HG03103 (cell line): Measurements from ENCODE around the gene NAV2.

Experiments used
- ATAC-seq: cut with Tn5 transposase; IDR thresholded peaks from one replicate; pipeline ENCODE4 v1.9.1; 2021; ENCODE audit warnings: low read depth; ENCODE audit not compliant: unreplicated experiment

NAV2 gene

DNA sequence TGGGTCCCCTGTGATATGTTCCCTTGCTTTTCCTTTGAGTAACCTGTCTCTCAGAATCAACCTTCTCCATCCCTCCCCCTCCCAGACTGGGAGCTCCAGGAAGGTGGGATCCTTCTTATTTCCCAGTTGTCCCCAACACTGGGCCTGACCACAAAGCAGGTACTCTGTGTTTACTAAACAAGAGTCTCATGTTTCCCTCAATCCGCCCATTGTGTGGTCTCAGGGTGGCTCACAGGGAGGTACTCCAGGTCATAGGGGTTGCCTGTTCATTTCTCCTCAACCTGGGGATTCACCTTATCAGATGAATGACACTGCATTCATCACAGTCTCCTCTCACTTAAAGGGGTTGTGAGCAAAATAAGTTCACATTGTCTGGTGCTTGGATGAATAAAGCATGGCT, 26.4 kb upstream of the NAV2 start:
- no peak for ATAC-seq

DNA sequence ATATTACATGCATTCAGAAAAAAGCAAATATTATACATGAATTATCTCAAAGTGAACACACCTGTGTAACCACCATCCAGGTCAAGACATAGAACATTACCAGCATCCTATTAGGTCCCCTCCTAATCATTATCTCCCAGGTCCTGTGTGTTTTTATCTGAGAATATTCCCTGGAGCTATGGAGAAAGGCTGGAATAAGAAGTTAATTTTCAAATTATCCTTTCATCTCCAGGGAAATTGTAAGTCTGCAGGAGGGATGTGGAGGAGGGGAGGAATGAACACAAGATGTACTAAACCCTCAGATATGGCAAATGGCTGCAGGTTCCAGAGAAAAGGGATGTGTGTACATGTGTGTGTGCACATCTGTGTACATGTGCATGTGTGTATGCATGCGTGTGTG, 25.2 kb upstream of the NAV2 start:
- no peak for ATAC-seq

DNA sequence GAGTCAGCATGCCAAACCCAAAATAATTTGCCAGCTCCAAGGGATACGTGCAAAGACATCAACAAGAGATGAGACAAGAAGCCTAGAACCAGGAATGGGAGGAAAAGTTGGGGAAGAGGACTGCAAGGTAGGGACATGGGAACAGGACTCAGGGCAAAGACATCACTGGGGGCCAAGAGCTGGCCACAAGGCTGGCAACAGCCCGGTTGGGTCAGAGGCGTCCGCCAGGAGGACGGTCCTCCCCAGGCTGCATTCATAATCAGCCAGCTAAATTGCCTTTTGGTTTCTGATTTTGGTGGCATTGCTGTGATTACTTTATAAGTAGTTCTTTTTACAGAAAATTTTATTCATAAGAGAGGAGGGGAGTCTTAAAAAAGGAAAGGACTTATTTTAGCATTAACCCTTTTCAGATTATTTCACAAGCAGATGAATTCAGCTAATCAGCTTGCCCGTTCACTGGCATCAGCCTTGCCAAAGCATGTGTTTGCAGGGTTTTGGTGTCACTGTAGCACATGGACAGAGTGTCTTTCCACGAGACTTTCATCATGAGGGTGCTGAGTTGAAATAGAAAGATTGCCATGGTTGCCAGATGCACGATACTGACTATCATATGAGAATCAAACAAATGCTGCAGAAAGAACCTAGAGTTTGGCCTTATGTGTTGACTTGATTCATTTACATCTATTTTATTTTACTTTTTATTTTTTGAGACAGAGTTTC, 23.2 kb upstream of the NAV2 start:
- no peak for ATAC-seq

DNA sequence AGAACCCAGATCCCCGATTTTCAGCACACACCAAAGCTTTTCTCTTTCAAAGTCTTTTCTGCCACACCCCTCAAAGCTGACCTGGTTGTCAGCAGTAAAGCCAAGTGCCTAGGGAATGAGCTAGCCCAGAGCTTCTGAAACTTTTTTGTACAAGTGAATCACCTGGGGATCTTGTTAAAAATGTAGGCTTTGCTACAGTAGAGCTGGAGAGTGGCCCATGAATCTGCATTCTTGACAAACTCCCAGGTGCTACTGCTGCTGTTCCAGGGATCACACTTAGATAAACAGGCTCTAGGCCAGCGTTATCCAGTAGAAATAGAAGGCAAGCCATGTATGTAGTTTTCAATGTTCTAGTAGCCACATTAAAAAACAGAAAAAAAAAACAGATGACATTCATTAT, 21.8 kb upstream of the NAV2 start:
- no peak for ATAC-seq

DNA sequence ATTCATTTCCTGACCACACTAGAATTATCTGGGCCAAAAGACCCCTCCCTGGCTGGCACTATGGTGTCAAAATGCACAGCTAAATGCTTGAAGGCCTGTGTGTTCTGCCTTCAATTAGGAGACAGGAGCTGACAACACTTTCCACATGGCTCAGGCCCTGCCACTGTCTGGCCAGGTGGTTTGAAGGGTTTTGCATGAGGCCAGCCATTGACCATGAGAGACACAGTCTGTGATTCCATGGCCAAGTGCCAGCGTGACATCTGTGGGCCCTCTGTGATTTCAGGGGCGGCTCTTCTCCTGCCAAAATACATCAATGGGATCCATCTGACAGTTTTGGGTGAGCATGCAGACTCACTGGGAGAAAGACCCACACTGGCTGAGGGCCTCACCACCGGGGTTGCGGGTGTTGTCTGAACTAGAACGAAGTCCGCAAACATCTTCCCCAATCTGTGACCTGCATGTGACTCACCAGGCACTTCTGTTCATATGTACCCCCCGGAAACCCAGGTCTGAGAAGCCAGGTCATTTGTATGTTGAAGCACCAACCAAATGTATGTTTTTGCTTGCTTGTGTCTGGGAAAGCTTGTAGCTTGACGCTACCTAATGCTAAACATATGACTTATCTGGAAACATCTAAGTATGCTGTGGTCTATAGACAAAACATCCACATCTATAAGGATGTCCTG, 20.7 kb upstream of the NAV2 start:
- ATAC-seq: no peak

DNA sequence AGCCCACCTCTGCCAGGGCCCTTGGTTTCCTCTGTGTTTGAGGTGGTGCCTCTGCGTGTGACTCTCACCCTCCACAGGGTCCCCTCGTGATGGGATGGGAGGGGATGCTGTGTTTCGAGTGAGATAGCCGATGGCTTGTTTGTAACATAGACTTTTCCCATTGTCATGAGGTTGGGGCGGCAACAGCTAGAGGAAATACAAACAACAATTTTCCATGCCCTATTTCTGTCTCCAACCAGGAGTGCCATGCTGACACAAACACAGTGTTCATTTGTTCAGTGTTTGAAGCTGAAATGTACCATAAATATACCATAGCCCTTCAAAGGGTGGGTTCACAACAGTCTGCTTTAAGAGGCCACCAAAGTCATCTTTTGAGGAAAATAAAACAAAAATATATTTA, 19.5 kb upstream of the NAV2 start:
- ATAC-seq: no peak

DNA sequence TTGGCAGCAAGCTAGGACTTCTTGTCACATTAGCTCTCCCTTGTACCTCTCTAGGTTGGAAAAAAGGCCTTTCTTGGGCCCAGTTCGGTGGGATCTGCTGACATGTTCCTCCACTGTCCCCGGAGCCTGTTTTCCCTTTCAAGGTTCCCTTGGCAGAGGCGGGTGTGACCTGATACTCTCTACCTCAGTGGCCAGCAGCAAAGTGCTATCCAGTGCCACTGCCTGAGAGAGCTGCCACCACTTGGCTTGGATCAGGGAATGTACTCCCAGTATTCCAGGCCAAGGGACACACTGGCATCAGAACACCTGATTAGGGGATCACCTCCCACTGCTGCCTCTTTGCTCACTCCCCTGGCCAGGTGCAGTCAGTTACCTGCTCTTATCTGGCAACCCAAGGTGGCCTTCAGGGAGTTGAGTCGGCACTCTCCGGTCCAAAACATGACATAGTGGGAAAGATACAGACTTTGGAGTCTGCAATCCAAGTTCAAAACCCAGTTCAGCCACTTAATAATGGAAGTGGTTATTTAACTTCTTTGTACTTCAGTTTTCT, 17.8 kb upstream of the NAV2 start:
- no peak for ATAC-seq

DNA sequence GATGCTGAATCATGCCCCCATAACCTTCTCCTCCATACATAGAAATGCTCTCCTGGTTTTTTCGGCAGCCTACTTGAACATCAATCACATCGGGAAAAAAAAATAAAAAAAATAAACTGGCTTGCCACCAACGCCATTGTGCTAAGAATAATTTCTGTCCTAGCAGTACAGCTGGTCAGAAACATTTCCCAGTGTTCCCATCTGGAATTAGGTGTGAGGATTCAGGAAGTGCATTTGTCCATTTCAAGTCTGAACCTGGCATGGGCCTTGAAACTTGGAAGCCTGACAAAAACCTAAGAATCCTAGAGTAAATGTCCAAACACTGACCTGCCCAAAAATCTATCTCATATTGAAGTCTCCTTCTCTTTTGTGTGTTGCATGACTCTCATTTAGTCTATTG, 16.6 kb upstream of the NAV2 start:
- no peak for ATAC-seq

DNA sequence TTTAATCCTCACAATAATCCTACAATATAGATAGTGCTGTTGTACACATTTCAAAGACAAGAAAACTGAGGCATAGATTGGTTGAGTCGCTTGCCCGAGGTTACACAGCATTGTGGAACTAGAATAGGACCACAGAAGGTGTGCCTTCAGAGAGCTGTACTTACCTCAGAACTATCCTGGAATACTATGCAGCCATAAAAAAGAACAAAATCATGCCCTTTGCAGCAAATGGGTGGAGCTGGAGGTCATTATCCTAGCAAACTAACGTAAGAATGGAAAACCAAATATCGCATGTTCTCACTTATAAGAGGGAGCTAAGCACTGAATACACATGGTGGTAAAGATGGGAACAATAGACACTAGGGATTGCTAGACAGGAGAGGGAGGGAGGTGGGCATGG, 15.7 kb upstream of the NAV2 start:
- no peak for ATAC-seq

DNA sequence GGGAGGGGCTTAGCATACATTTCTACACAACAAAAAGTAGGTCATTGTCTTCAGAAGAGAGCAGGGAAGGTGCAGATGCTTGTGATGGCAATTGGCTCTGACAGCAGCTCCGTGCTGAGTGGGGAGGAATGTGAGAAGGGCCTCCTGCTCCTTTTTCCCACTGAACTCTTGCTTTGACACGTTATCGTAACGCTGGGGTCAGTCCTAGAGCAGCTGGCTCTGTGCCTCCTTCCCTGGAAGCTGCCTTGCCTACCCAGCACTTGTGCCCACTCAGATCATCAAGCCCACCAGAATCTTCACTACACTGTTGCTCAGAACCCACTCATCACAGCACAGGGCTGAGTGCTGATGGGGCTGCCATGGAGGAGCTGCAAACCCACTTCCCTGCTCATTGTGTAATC, 14.9 kb upstream of the NAV2 start:
- ATAC-seq: no peak

DNA sequence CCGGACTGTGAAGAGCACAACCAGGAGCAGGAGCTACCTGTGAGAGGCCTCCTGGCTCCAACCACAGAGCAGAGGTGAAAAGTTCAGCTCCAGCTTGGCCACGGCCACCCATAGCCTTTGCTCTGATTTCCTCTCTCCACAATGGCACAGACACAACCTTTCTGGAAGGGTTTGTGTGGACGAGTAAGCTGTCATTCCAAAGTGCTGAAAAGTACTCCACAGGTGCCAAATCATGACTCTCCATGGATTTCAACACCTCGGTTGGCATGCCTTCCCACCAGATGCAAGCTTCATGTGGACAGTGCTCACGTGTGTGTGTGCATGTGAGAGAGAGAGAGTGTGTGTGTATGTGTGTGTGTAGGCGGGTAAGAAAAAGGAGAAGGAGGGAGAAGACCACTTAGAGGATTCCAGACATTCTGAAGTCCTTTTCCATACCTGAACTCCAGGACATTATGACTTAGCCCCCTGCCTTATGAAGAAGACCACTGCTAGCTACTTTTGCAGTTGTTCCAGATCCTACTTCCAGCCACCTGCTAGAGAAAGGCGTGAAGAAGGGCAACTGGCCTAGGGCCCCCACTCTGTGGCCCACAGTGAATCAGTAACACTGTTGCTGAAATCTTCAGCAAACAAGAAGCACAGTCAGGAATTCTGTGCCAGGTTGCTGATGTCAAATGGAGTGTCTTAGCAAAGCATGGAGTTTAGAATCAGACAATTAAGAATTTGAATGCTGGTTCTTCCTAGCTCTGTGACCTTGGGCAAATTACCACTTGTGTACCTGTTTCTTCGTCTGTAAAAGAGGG, 13.9 kb upstream of the NAV2 start:
- ATAC-seq: no peak

DNA sequence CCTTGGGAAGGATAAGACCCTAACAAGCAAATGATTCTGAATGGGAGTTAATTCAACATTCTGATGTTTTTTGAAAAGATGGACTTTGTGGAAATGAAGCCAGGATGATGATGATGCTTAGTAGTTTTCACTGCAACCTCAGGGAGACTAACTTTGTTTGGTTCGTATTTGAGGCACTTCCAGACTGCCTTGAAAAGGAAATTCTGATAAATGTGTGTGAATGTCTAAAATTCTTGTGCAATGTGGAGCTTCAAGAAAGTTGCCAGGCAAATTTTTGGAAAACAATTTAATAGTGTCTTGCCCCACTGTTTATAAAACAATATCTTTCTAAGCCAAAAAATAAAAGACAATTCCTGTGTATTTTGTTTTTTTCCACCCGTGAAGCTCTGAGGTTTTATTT, 11.2 kb upstream of the NAV2 start:
- no peak for ATAC-seq

DNA sequence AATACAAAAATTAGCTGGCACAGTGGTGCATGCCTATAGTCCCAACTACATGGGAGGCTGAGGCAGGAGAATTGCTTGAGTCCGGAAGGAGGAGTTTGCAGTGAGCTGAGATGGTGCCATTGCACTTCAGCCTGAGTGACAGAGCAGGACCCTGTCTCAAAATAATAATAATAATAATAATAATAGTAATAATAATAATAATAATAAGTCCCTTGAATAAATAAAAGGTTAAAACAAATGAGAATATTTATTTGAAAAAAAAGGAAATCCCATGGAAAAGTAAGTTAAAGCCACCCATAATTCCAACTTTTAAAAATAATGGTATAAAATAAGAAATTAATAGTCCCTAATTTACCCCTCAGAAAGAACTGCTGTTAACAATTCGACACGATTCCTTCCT, 10.0 kb upstream of the NAV2 start:
- no peak for ATAC-seq

DNA sequence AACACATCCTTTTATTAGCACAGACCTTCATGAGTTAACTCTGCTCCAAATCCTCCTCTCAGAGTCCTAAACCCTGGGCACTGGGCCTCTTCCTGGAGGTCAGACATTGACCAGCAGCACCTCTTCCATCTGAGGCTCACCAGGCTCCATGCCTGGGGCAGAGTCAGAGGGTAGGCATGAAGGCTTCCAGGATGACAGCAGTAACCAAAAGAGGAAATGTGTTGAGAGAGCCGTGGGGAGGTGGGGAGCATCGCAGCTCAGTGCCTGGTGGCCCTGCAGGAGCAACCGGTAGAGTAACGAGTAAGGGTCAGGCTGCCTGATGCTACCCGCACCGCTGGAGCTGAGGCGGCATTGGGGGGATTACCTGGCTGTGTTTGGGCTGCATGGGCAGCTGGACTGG, 9.4 kb upstream of the NAV2 start:
- ATAC-seq: no peak

DNA sequence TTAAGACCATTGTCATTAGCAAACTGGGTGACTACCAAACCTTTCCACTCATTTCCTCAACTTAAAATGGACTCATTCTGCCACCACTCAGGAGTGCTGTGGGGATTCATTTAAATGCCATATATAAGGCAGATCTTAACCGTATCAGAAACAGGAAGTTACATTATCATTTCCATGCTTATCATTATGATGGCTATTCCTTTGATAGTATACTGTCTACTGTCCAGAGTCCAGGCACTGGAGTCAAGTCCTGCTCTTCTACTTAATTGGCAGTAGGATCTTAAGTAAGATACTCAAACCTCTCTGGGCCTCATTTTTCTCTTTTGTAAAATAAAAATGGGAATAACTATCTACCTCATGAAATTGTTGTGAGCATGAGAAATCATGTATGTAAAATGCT, 8.4 kb upstream of the NAV2 start:
- ATAC-seq: no peak

DNA sequence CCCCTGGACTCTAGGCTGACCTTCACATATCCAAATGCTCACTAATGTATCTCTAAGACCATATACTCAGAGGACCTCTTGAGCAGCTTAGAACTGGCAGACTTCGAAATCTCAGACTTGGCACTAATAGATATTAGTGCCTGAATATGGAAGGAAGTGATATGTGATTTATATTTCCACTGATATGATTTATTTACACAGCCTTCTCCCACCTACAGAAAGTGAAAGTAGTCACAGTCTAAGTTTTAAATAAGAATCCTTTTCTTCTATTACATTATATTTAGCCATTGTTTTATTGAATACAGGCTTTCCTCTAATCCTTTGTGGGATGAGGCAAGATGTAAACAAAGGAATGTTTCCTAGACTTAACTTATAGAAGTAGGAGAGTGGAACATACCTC, 6.7 kb upstream of the NAV2 start:
- no peak for ATAC-seq

DNA sequence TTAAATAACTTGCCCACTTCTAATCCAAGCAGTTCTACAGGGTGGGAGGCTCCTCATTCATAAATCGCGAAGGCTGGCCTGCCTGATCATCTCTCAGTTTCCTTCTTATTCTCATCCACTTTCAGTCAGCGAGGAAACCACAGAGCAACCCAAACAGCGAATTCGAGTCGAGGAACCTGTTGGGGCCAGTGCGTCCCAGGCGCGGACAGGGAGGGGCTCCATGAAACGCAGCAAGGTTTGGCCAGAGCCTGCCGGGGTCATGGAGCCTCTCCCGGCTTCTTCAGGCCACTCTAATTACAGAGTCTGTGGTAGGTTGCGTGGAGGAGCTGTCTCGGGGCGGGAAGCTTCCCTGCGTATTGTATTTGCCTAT, 741 bp upstream of the NAV2 start:
- no peak for ATAC-seq

DNA sequence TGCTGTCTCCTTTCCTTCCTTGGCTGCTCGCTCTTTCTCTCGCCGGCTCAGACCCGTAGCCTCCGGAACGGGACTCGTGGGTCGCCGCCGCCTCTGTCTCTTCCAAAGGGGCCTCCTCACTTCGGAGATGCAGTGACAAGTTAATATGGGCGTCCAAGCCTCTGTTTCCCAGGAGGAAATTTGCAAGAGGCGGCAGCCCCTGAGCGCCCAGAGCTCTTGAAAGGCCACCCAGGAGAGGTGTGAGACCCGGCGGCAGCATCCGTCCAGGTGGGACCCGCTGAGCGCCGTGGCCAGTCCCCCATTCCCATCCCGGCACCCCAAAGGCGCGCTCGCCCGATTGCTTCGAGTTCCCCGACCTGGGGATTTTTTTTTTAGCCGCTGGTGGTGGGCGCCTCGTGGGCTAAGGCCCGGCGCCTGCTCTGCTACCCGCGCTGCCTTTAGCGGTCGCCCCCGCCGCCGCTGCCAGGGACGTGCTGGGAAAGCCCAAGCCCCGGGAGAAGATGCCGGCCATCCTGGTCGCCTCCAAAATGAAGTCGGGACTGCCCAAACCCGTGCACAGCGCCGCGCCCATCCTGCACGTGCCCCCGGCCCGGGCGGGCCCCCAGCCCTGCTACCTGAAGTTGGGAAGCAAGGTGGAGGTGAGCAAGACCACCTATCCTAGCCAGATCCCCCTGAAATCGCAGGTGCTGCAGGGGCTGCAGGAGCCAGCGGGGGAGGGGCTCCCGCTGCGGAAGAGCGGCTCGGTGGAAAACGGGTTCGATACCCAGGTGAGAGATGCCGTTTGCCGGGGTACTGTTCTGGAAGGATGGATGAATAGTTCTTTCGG, 772 bp downstream of the NAV2 start:
- no peak for ATAC-seq

DNA sequence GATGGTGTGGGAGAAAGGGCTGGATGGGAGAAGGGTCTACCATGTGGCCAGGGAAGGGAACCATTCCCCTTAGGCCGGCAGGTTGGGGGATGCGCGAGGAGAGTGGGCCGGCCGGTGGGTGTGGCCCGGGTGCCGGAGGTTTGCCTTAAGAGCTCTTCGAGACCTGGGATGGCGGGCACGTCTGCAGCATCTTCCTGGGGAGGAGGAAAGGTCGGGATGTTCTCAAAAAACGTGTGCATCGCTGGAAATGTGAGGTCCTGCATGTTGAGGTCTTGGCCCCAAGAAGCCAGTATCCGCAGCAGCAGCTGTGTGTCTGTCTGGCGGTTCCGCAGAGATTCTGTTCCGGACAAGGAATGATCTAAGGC, 1.4 kb downstream of the NAV2 start:
- ATAC-seq: no peak

DNA sequence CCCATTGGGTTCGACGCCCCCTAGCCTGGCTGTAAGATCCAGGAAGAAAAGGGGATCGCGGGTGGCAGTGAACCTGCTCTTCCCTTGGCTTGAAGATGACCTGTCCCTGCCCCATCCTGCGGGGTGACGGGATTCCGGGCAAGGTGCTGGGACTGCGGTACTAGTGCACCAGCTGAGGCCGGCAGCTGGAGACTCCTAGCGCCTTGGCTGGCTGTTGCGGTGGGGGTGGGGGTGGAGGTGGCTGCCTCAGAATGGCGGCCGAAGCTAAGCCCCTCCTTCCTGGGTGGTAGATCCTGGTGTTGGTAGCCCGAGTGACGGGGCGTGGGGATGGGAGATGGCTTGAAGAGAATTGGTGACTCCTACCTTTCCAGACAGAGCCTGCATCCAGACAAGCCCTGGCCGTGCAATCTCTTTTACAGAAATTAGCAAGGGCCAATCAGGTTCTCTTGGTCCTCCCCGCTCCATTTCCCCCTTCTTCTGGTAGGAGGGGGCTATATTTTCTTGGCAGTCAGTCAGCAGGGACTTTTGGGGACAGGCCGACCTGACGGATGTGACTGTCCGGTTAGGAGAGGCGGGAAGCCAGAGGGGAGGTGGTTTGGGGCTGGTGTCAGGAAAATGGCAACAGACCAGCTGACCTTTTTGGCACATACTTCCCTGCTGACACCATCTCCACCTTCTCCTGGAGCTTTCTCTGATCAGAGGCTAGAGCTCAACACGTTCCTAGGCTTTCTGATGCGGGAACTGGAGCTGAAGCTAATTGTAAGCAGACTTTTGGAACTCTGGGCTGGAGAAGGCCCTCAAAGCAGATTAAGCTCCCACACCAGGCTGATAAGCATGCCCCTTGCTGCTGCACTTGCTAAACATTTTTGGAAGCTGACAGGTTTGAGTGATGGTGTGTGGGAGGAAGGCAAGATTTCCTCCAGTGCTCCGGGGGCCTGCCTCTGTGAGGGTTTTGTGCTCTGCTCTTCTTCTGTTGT, 2.0 kb downstream of the NAV2 start:
- no peak for ATAC-seq
